GM23248 (cell line): Measurements from ENCODE around the gene CHRNG. TPM values are rescaled to one million over a fixed set of nuclear protein-coding genes. Genes with fewer than 3 reads are reported as not detected.

Source experiments
- DNase-seq: peaks from one replicate; pipeline ENCODE4 v3.0.0-alpha.2; 2015
- H2AFZ ChIP-seq: fragments of 200-600 bp; sonication (generic); 2 replicates; pipeline ENCODE4 v1.6.1; 2016; ENCODE audit warnings: antibody characterized with exemption
- H3F3A ChIP-seq: fragments of 200-600 bp; sonication (generic); 2 replicates; pipeline ENCODE4 v1.6.1; 2016; ENCODE audit warnings: mild to moderate bottlenecking, antibody characterized with exemption, mixed run types; ENCODE audit not compliant: insufficient read depth
- H3K27ac ChIP-seq: fragments of 200-600 bp; sonication (generic); 2 replicates; pipeline ENCODE4 v1.5.1; 2016; ENCODE audit warnings: mild to moderate bottlenecking
- H3K27me3 ChIP-seq: fragments of 200-600 bp; sonication (generic); replicated peaks from 2 replicates; pipeline ENCODE4 v1.6.1; 2016; ENCODE audit warnings: mild to moderate bottlenecking; ENCODE audit not compliant: insufficient read depth
- H3K36me3 ChIP-seq: fragments of 200-600 bp; sonication (generic); 2 replicates; pipeline ENCODE4 v1.6.1; 2016; ENCODE audit warnings: low read depth, mild to moderate bottlenecking
- H3K4me1 ChIP-seq: fragments of 200-600 bp; sonication (generic); 2 replicates; pipeline ENCODE4 v1.6.1; 2016; ENCODE audit warnings: mild to moderate bottlenecking; ENCODE audit not compliant: insufficient read depth
- H3K4me2 ChIP-seq: fragments of 200-600 bp; sonication (generic); one replicate; pipeline ENCODE4 v1.6.1; 2016; ENCODE audit warnings: mild to moderate bottlenecking; ENCODE audit not compliant: unreplicated experiment
- H3K4me3 ChIP-seq: fragments of 200-600 bp; sonication (generic); 2 replicates; pipeline ENCODE4 v1.5.1; 2016; ENCODE audit warnings: mild to moderate bottlenecking
- H3K79me2 ChIP-seq: fragments of 200-600 bp; sonication (generic); 2 replicates; pipeline ENCODE4 v1.6.1; 2016; ENCODE audit warnings: mild to moderate bottlenecking; ENCODE audit not compliant: insufficient read depth
- H3K9ac ChIP-seq: fragments of 200-600 bp; sonication (generic); 2 replicates; pipeline ENCODE4 v1.6.1; 2016; ENCODE audit warnings: mild to moderate bottlenecking
- H3K9me2 ChIP-seq: fragments of 200-600 bp; sonication (generic); 2 replicates; pipeline ENCODE4 v1.6.1; 2016; ENCODE audit warnings: mixed run types, mild to moderate bottlenecking, moderate library complexity; ENCODE audit not compliant: insufficient read depth
- H3K9me3 ChIP-seq: fragments of 200-600 bp; sonication (generic); one replicate; pipeline ENCODE4 v1.6.1; 2017; ENCODE audit warnings: low read depth
- H4K20me1 ChIP-seq: fragments of 200-600 bp; sonication (generic); 2 replicates; pipeline ENCODE4 v1.6.0; 2016; ENCODE audit not compliant: insufficient read depth
- EZH2 ChIP-seq: fragments of 200-600 bp; sonication (generic); IDR thresholded peaks from 2 replicates; pipeline ENCODE4 v1.6.1; 2018; ENCODE audit warnings: antibody characterized with exemption, mild to moderate bottlenecking; ENCODE audit not compliant: insufficient read depth, poor library complexity, severe bottlenecking
- EZH2phosphoT487 ChIP-seq: fragments of 200-600 bp; sonication (generic); IDR thresholded peaks from 2 replicates; pipeline ENCODE4 v1.6.1; 2018; ENCODE audit warnings: antibody characterized with exemption, moderate library complexity, mild to moderate bottlenecking, low read depth; ENCODE audit not compliant: insufficient read depth
- WGBS, 2 experiments: methylation state at CpG; one replicate each; pipeline ENCODE4 v1.1.6; 2015 to 2017; ENCODE audit warnings: low lambda C conversion rate in 2 of 2, low coverage in 1 of 2; ENCODE audit errors: missing lambda C conversion rate in 2 of 2; 5-methylcytosine and 5-hydroxymethylcytosine counted together
- in situ Hi-C: fragments of 300-500 bp; cut with MboI; formaldehyde crosslinking; loops from 2 replicates; pipeline ENCODE4 v1.15.0; 2020
- polyA plus RNA-seq: library from polyadenylated mRNA; unstranded; fragments of >200 nt; fragmentation: Nextera tagmentation; extraction: Ambion mirVana; gene quantifications from 2 replicates; pipeline ENCODE4 v1.2.1, GENCODE V29; 2016
- total RNA-seq: library from RNA; depleted of rRNA; stranded (reverse); fragments of >200 nt; shearing (Covaris generic); gene quantifications from 2 replicates; pipeline ENCODE4 v1.2.3, GENCODE V29; 2014

The CHRNG gene
- total and polyA plus RNA-seq, 2 experiments from 2014 or later = not detected

- in situ Hi-C loops = no loop called here
- peaks cover 28% of the 10 kb centered on the region; the same call in 1 of the 2 replicates for H3K27me3 ChIP-seq
These were observed 28.1 kb upstream of the CHRNG start for GRCh38 chr2:232511336-232511890.

GRCh38 chr2:232512602-232513001 is 26.9 kb upstream of the CHRNG start:
- no peak for DNase-seq
- 65 to 74% methylated on average over 10 of the region's 10 CpGs for WGBS, 2 experiments
- H3K4me3 ChIP-seq = no peak overlapping the region
- H3K79me2 ChIP-seq = no peaks in the 10 kb centered on the region
- H4K20me1 ChIP-seq = no peaks in the 10 kb centered on the region
- H3K27me3 ChIP-seq = peaks cover 21% of the 10 kb centered on the region; the same call in 1 of the 2 replicates
- no peak overlapping the region for H3K4me2 ChIP-seq
- in situ Hi-C loops = no loop called here
- no peaks in the 10 kb centered on the region for H3F3A ChIP-seq
- TF ChIP-seq EZH2 = no peak
- no peak for TF ChIP-seq EZH2phosphoT487
- H3K9me2 ChIP-seq = no peaks in the 10 kb centered on the region
- no peaks in the 10 kb centered on the region for H3K9me3 ChIP-seq
- no peak overlapping the region for H3K9ac ChIP-seq
- H3K36me3 ChIP-seq = no peaks in the 10 kb centered on the region
- H3K4me1 ChIP-seq = no peaks in the 10 kb centered on the region
- H3K27ac ChIP-seq = no peak overlapping the region
- H2AFZ ChIP-seq = no peak overlapping the region

More at GRCh38 chr2:232511336-232511890, 28.1 kb upstream of the CHRNG start:
- Histone ChIP-seq H3K4me1 (no peaks in the 10 kb centered on the region), H3K79me2 (no peaks in the 10 kb centered on the region), H3K9me3 (no peaks in the 10 kb centered on the region), H3K4me3 (no peak overlapping the region), H4K20me1 (no peaks in the 10 kb centered on the region), H3K9ac (no peak overlapping the region), H3K4me2 (no peak overlapping the region), H3K9me2 (no peaks in the 10 kb centered on the region), H2AFZ (no peak overlapping the region), H3F3A (no peaks in the 10 kb centered on the region), H3K27ac (no peak overlapping the region), H3K36me3 (no peaks in the 10 kb centered on the region)
- 37 to 41% methylated on average over 7 to 11 of the region's 11 CpGs for WGBS, 2 experiments
- TF ChIP-seq EZH2 (no peak), EZH2phosphoT487 (no peak)
- DNase-seq = no peak

- WGBS, 2 experiments = 50 to 53% methylated on average over 5 of the region's 5 CpGs
- Histone ChIP-seq H3F3A (no peaks in the 10 kb centered on the region), H2AFZ (no peak overlapping the region), H3K36me3 (no peaks in the 10 kb centered on the region), H3K27ac (no peak overlapping the region), H3K9ac (no peak overlapping the region), H3K4me2 (no peak overlapping the region), H3K79me2 (no peaks in the 10 kb centered on the region), H3K9me2 (no peaks in the 10 kb centered on the region), H3K4me1 (no peaks in the 10 kb centered on the region), H3K27me3 (peaks cover 29% of the 10 kb centered on the region; the same call in 1 of the 2 replicates), H3K4me3 (no peak overlapping the region), H3K9me3 (no peaks in the 10 kb centered on the region), H4K20me1 (no peaks in the 10 kb centered on the region)
- in situ Hi-C loops = no loop called here
- TF ChIP-seq EZH2phosphoT487 (no peak), EZH2 (no peak)
- no peak for DNase-seq
These were observed 26.1 kb upstream of the CHRNG start for GRCh38 chr2:232513353-232513752.

GRCh38 chr2:232515639-232516038 is 23.9 kb upstream of the CHRNG start:
- TF ChIP-seq EZH2 = no peak
- no peak for TF ChIP-seq EZH2phosphoT487
- DNase-seq = no peak
- in situ Hi-C loops = no loop called here
- Histone ChIP-seq H3K27ac (no peak overlapping the region), H3K79me2 (no peaks in the 10 kb centered on the region), H3K9me2 (no peaks in the 10 kb centered on the region), H3K27me3 (peaks cover 48% of the 10 kb centered on the region), H3K9me3 (no peaks in the 10 kb centered on the region), H2AFZ (no peak overlapping the region), H4K20me1 (no peaks in the 10 kb centered on the region), H3K4me1 (no peaks in the 10 kb centered on the region), H3K4me3 (no peak overlapping the region), H3K4me2 (no peak overlapping the region), H3F3A (no peaks in the 10 kb centered on the region), H3K9ac (no peak overlapping the region), H3K36me3 (no peaks in the 10 kb centered on the region)
- WGBS, 2 experiments = 57 to 72% methylated on average over 7 of the region's 7 CpGs
